ENCODE measurements around the gene KRT6B. TPM values are rescaled to one million over a fixed set of nuclear protein-coding genes. Genes with fewer than 3 reads are reported as not detected.
A peak's percentile ranks its signal among the peaks of the same experiment; 100 is the strongest.
"Not testable (repeated sequence)": the region's sequence is repeated elsewhere in the genome, so short reads cannot be mapped to it uniquely, and the experiment has no call there.

Gene KRT6B
- total RNA-seq, 1 experiment from 2014 or later, result not detected

DNA sequence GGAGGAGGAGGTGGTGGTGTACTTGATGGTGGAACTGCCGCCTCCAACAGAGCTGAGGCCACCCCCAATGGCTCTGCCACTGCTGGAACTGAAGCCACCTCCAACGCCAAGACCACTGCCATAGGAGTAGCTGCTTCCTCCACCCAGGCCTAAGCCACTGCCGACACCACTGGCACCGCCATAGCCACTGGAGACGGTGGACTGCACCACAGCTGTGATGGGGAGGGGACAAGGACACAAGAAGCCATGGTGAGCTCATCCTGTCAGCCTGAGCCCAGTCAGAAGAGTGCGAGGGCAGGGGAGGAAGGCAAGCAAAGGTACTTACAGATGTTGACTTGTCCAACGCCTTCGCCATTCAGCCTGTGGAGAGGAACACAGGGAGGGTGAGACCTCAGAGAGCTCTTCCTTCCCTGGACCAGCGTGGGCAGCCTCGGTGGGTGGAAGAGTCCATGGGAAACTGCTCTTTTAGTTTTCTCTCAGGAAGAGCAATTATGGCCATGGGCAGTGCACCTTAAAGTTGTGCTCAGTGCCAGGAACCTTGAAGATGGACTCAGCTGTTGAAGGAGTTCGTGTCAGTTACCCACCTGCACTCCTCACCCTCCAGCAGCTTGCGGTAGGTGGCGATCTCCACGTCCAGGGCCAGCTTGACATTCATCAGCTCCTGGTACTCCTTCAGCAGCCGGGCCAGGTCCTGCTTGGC, 35.9 kb upstream of the KRT6B start:
- H3K4me3 ChIP-seq (ENCODE audit: insufficient read depth, low read depth, low read length); H3K27me3 ChIP-seq (ENCODE audit: control insufficient read depth, insufficient read depth, low read length); DNase-seq; H3K36me3 ChIP-seq (replicated peaks; ENCODE audit: control insufficient read depth, insufficient read depth, low read length): not testable (repeated sequence)

DNA sequence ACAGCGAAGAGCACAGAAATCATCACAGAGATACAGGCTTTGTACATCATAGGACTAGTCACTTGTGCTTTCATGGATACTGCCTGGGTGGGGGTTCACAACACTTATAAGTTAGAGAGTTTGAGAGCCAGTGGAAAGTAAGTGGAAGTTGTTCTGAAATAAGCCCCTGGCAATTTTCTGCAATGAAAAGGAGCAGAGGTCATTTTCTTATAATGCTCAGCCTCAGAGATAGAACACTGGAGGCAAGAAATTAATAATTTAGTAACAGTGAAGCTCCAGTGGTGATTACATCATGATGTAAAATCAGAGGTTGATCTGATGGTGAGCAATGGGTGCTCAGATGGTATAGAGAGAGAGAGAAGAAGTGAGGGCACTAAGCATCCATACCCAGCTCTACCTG, 35.3 kb upstream of the KRT6B start:
- no peak for DNase-seq
- Histone ChIP-seq H3K27me3 (ENCODE audit: control insufficient read depth, insufficient read depth, low read length) (no peaks in the 10 kb centered on the region), H3K36me3 (replicated peaks; ENCODE audit: control insufficient read depth, insufficient read depth, low read length) (no peaks in the 10 kb centered on the region), H3K4me3 (ENCODE audit: insufficient read depth, low read depth, low read length) (no peak overlapping the region)

DNA sequence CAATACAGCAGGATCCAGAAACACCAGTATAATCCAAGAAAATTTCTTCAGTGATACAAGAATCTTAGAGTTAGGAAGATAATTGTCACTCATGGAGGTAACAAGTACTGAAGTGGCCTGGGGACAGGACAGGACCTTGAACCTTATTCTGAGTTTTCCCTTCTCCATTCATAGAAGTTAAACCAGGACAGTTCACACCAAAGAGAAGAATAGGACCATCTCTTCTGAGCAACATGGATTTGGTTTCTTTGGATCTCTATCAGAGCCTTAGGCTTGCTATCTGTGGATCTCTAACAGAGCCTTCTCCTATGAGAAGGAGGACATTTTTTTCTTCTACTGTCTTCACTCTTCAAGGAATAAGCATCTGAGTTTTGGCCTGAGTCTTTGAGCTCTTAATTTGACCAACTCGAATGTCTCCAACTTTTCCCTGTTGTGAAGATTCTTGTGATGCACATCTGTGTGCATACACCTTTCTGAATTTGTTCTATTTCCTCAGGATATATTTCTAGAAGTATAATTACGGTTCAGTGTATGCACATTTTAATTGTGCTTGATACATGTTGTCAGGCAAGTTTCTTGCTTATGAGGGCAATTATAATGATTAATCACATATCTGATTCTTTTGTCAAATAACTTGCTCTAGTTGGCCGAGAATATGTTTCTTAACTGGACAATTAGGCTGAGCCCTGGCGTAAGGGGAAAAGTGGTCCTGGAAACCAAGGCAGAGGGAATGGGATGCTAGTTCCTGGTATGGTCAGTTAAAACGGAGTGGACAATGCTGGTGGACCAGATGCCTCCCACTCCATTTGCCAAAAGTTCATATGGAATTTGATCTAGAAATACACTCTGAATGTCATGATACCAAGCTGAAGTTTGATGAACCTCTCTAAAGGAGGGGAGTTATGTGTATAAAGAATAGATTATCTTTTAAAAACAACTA, 34.5 kb upstream of the KRT6B start:
- H3K36me3 ChIP-seq (replicated peaks; ENCODE audit: control insufficient read depth, insufficient read depth, low read length), result no peaks in the 10 kb centered on the region
- DNase-seq, result no peak
- no peaks in the 10 kb centered on the region for H3K27me3 ChIP-seq (ENCODE audit: control insufficient read depth, insufficient read depth, low read length)
- H3K4me3 ChIP-seq (ENCODE audit: insufficient read depth, low read depth, low read length), result no peak overlapping the region

DNA sequence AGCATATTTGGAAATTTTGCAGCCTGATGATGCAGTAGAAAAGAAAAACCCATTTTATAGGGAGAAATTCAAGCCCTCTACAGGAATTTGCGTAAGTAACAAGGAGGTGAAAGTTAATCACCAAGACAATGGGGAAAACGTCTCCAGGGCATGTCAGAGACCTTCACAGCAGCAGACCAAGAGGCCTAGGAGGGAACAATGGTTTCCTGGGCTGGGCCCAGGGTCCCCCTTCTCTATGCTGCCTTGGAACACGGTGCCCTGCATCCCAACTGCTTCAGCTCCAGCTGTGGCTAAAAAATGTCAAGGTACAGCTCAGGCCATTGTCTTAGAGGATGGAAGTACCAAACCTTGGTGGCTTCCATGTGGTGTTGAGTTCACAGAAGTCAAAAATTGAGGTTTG, 28.1 kb upstream of the KRT6B start:
- no peaks in the 10 kb centered on the region for H3K27me3 ChIP-seq (ENCODE audit: control insufficient read depth, insufficient read depth, low read length)

DNA sequence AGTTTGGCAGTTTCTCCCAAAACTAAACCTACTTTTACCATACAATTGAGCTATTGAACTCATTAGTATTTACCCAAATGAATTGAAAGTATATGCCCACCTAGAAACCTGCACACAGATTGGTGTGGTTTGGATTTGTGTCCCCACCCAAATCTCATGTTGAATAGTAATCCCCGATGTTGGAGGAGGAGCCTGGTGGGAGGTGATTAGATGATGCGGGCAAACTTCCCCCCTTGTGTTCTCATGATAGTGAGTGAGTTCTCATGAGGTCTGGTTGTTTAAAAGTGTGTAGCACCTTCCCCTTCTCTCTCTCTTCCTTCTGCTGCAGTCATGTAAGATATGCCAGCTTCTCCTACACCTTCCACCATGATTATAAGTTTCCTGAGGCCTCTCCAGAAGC, 25.7 kb upstream of the KRT6B start:
- no peaks in the 10 kb centered on the region for H3K36me3 ChIP-seq (replicated peaks; ENCODE audit: control insufficient read depth, insufficient read depth, low read length)
- no peak overlapping the region for H3K4me3 ChIP-seq (ENCODE audit: insufficient read depth, low read depth, low read length)
- no peaks in the 10 kb centered on the region for H3K27me3 ChIP-seq (ENCODE audit: control insufficient read depth, insufficient read depth, low read length)
- no peak for DNase-seq

More for the DNA sequence above, 28.1 kb upstream of the KRT6B start:
- Histone ChIP-seq H3K4me3 (ENCODE audit: insufficient read depth, low read depth, low read length) (no peak overlapping the region), H3K36me3 (replicated peaks; ENCODE audit: control insufficient read depth, insufficient read depth, low read length) (no peaks in the 10 kb centered on the region)
- DNase-seq, result no peak

GRCh38 chr12:52474212-52474611, 22.3 kb upstream of the KRT6B start:
- Histone ChIP-seq H3K4me3 (ENCODE audit: insufficient read depth, low read depth, low read length) (no peak overlapping the region), H3K36me3 (replicated peaks; ENCODE audit: control insufficient read depth, insufficient read depth, low read length) (no peaks in the 10 kb centered on the region), H3K27me3 (ENCODE audit: control insufficient read depth, insufficient read depth, low read length) (no peaks in the 10 kb centered on the region)
- no peak for DNase-seq

GRCh38 chr12:52473768-52474167, 21.8 kb upstream of the KRT6B start, which contains the start of gene KRT6C:
Gene KRT6C, minus strand, starts transcription at chr12:52473805. Its CDS starts 68 bp downstream, at chr12:52473737.
- H3K36me3 ChIP-seq (replicated peaks; ENCODE audit: control insufficient read depth, insufficient read depth, low read length), result no peaks in the 10 kb centered on the region
- no peaks in the 10 kb centered on the region for H3K27me3 ChIP-seq (ENCODE audit: control insufficient read depth, insufficient read depth, low read length)
- DNase-seq, result no peak
- no peak within 1 kb of the TSS for H3K4me3 ChIP-seq (ENCODE audit: insufficient read depth, low read depth, low read length)

DNA sequence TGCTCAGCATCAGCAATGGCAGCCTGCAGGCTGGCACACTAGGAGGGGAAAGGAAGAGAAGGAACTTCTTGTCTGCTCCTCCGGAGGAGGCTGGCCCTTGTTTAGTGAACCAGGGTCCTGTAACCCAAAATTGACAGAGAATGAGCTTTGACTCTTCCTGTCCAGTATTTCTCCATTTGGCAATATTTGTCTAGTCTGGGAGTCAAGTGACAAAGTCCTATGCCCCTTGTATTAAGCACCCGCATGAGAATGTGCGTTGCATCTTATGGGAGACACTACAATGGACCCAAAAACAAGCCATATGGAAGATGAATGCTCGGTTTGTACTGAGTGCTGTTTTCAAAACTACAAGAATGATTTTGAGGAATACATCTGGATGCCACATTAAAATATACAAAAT, 17.9 kb upstream of the KRT6B start:
- no peak overlapping the region for H3K4me3 ChIP-seq (ENCODE audit: insufficient read depth, low read depth, low read length)
- no peaks in the 10 kb centered on the region for H3K27me3 ChIP-seq (ENCODE audit: control insufficient read depth, insufficient read depth, low read length)
- no peak for DNase-seq
- no peaks in the 10 kb centered on the region for H3K36me3 ChIP-seq (replicated peaks; ENCODE audit: control insufficient read depth, insufficient read depth, low read length)

- H3K36me3 ChIP-seq (replicated peaks; ENCODE audit: control insufficient read depth, insufficient read depth, low read length), result no peaks in the 10 kb centered on the region
- DNase-seq, result no peak
- no peak overlapping the region for H3K4me3 ChIP-seq (ENCODE audit: insufficient read depth, low read depth, low read length)
- H3K27me3 ChIP-seq (ENCODE audit: control insufficient read depth, insufficient read depth, low read length), result no peaks in the 10 kb centered on the region
These were observed 13.0 kb upstream of the KRT6B start for GRCh38 chr12:52464897-52465296.

DNA sequence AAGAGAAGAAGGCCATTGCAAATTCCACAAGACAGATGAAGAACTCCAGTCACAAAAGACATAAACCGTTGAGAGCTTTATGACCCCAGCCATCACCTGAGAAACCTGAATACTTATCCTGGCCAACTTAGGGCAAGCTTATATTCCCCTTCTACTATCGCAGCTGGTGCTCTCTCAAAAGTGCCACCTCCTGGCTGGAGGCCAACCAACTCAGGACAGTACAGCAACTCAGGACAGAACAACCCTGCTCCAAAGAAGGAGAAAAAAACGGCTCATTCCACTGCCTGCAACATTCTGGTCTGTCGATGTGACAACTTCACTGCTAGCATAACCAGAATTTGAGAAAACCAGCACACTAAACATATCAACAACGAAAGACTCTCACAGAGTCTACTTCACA, 9.7 kb upstream of the KRT6B start:
- no peaks in the 10 kb centered on the region for H3K36me3 ChIP-seq (replicated peaks; ENCODE audit: control insufficient read depth, insufficient read depth, low read length)
- DNase-seq, result no peak
- H3K27me3 ChIP-seq (ENCODE audit: control insufficient read depth, insufficient read depth, low read length), result no peaks in the 10 kb centered on the region
- H3K4me3 ChIP-seq (ENCODE audit: insufficient read depth, low read depth, low read length), result no peak overlapping the region

DNA sequence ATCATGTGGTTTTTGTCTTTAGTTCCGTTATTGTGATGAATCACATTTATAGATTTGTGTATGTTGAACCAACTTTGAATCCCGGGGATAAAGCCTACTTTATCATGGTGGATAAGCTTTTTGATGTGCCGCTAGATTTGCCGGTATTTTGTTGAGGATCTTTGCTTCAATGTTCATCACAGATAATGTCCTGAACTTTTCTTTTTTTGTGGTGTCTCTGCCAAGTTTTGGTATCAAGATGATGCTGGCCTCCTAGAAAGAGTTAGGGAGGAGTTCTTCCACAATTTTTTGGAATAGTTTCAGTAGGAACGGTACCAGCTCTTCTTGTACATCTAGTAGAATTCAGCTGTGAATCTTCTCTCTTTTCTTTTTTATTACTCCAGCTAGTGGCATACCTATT, 6.9 kb upstream of the KRT6B start:
- Histone ChIP-seq H3K36me3 (replicated peaks; ENCODE audit: control insufficient read depth, insufficient read depth, low read length) (no peaks in the 10 kb centered on the region), H3K27me3 (ENCODE audit: control insufficient read depth, insufficient read depth, low read length) (no peaks in the 10 kb centered on the region), H3K4me3 (ENCODE audit: insufficient read depth, low read depth, low read length) (no peak overlapping the region)
- DNase-seq, result no peak

DNA sequence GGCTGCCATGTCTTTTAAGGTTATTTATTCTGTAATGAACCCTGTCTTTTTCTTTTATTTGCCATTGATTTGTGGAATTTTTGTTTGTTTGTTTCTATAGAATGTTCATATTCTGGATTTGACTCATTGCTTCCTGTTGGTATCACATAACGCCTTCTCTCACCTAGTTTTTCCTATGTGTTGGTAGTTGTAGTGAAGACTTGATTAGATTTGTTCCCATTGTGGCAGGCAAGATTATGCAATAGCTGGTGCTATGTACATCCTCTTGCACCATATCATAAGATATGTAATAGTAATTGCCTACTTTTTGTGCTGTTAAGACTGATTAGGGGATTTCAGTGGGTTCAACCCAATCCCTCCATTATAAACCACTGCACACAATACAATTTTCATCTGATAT, 3.9 kb upstream of the KRT6B start:
- Histone ChIP-seq H3K36me3 (replicated peaks; ENCODE audit: control insufficient read depth, insufficient read depth, low read length) (no peaks in the 10 kb centered on the region), H3K4me3 (ENCODE audit: insufficient read depth, low read depth, low read length) (no peak overlapping the region), H3K27me3 (ENCODE audit: control insufficient read depth, insufficient read depth, low read length) (no peaks in the 10 kb centered on the region)
- DNase-seq, result no peak

GRCh38 chr12:52454411-52455201, 2.7 kb upstream of the KRT6B start:
- no peaks in the 10 kb centered on the region for H3K36me3 ChIP-seq (replicated peaks; ENCODE audit: control insufficient read depth, insufficient read depth, low read length)
- H3K27me3 ChIP-seq (ENCODE audit: control insufficient read depth, insufficient read depth, low read length), result no peaks in the 10 kb centered on the region
- no peak overlapping the region for H3K4me3 ChIP-seq (ENCODE audit: insufficient read depth, low read depth, low read length)
- peak; percentile 42 for DNase-seq

DNA sequence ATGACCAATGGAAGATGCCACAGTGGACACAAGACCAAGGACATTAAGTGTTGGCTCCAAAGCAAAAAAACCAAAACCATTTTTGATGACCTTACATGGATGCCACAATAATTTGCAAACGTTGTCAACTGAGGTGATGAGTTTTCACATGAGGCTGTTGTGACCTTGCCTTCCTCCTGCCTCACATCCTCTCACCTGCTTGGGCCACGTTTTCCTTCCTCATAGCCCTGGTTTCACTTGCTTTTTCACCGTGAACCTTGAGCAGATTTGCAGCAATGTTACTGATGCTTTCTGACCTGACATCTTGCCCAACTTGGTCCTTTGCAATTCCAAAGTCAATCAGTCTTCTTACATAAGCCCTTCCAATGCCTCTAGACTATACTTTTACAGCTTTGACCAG, 3.7 kb downstream of the KRT6B start:
- Histone ChIP-seq H3K4me3 (ENCODE audit: insufficient read depth, low read depth, low read length) (no peak overlapping the region), H3K36me3 (replicated peaks; ENCODE audit: control insufficient read depth, insufficient read depth, low read length) (no peaks in the 10 kb centered on the region)
- DNase-seq, result no peak

More for the DNA sequence above, 3.7 kb downstream of the KRT6B start:
- no peaks in the 10 kb centered on the region for H3K27me3 ChIP-seq (ENCODE audit: control insufficient read depth, insufficient read depth, low read length)

All from H7 (cell line).